Measurements from ENCODE around the gene CFAP77. TPM values are rescaled to one million over a fixed set of nuclear protein-coding genes. Genes with fewer than 3 reads are reported as not detected.

CFAP77 gene
- total and polyA plus RNA-seq, 2 of the 8 experiments (the other 6 are each of a cell fraction or from before 2014, with no cell fraction given): 0.63 to 0.97 TPM

- peaks cover 4 to 9% (median 5%) of the 10 kb centered on the region in 4 experiments; a peak in 5 of 7 replicates for H3K4me1 ChIP-seq (replicated peaks in 1 of 4; ENCODE audit: control insufficient read depth in 3 of 4, insufficient read depth in 4 of 4, low read length in 3 of 4)
- H3K79me2 ChIP-seq (ENCODE audit: control insufficient read depth in 1 of 2, insufficient read depth in 2 of 2, low read length in 2 of 2): no peaks in the 10 kb centered on the region
- H2AFZ ChIP-seq (ENCODE audit: low read length): no peak overlapping the region; the same call in 1 of the 2 replicates
- H3K9me3 ChIP-seq (ENCODE audit: insufficient read depth in 2 of 2, low read depth in 1 of 2, low read length in 1 of 2): no peaks in the 10 kb centered on the region
- H2BK15ac ChIP-seq (ENCODE audit: low read length): no peak overlapping the region
- no peak overlapping the region for H3K56ac ChIP-seq (replicated peaks; ENCODE audit: insufficient read length, low read depth, low read length)
- no peaks in the 10 kb centered on the region for H3K36me3 ChIP-seq (ENCODE audit: control insufficient read depth in 2 of 4, insufficient read depth in 4 of 4, low read length in 3 of 4)
- no peaks in the 10 kb centered on the region for H3K23me2 ChIP-seq (ENCODE audit: low read depth, low read length)
- FAIRE-seq (no peak), DNase-seq (ENCODE audit: low read depth in 1 of 2, low spot score in 2 of 2) (no peak)
- no peak overlapping the region for H3K14ac ChIP-seq (ENCODE audit: insufficient read length)
- H2AK5ac ChIP-seq (ENCODE audit: low read depth, low read length): no peak overlapping the region
- no peak overlapping the region for H2BK120ac ChIP-seq (replicated peaks; ENCODE audit: low read depth, low read length)
- no peak overlapping the region for H3K9ac ChIP-seq (replicated peaks in 1 of 4; ENCODE audit: extremely low read depth in 1 of 4, low read depth in 3 of 4, low read length in 3 of 4)
- no peak overlapping the region for H4K5ac ChIP-seq (ENCODE audit: insufficient read length, low read depth, low read length)
- WGBS, 2 experiments (ENCODE audit: extremely low coverage in 1 of 2, insufficient coverage in 1 of 2, insufficient read length in 1 of 2, insufficient replicate concordance in 2 of 2, low coverage in 1 of 2, low lambda C conversion rate in 2 of 2, missing lambda C conversion rate in 1 of 2): 73% methylated on average over 10 of the region's 10 CpGs; no CpG with 5 or more reads in 1 of the 2 experiments
- no peak overlapping the region for H3K4me3 ChIP-seq (ENCODE audit: extremely low read depth in 1 of 4, insufficient read depth in 2 of 4, low read depth in 3 of 4, low read length in 4 of 4)
- no peaks in the 10 kb centered on the region for H3K27me3 ChIP-seq (replicated peaks in 1 of 4; ENCODE audit: control insufficient read depth in 3 of 4, extremely low read depth in 1 of 4, insufficient read depth in 3 of 4, low read length in 3 of 4)
- no peak overlapping the region for H3K4me2 ChIP-seq (ENCODE audit: insufficient read depth in 1 of 2, low read depth in 2 of 2, low read length in 2 of 2)
- no peak overlapping the region for H3K18ac ChIP-seq (ENCODE audit: extremely low read depth, low read length)
- H3K79me1 ChIP-seq (ENCODE audit: low read depth, low read length): no peaks in the 10 kb centered on the region
- H3K27ac ChIP-seq (ENCODE audit: low read depth, low read length): no peak overlapping the region
- H3K23ac ChIP-seq (ENCODE audit: insufficient read length): no peak overlapping the region
- H2BK20ac ChIP-seq (ENCODE audit: low read length): no peak overlapping the region
- no peak overlapping the region for H4K91ac ChIP-seq (replicated peaks; ENCODE audit: insufficient read length, low read length)
- ChIA-PET CTCF (ENCODE audit: partially characterized antibody) (interaction anchor here (0.6 to 2.8 kb wide), 5 partner anchors 13 to 107 kb away, joined by 3 to 8 read pairs (median 4); no protein-coding TSS in a partner anchor), POLR2A (ENCODE audit: partially characterized antibody) (interaction anchor here (0.8 kb wide), 1 partner anchor 9 kb away, joined by 3 read pairs; no protein-coding TSS in a partner anchor)
- H3K4ac ChIP-seq (replicated peaks; ENCODE audit: insufficient read length, low read depth, low read length): no peak overlapping the region
- no peak overlapping the region for H4K8ac ChIP-seq (ENCODE audit: extremely low read depth, insufficient read depth, low read length)
- no peaks in the 10 kb centered on the region for H4K20me1 ChIP-seq (replicated peaks in 1 of 2; ENCODE audit: control insufficient read depth in 1 of 2, insufficient read depth in 2 of 2, low read length in 2 of 2)
- no peak overlapping the region for H2BK12ac ChIP-seq (ENCODE audit: low read depth, low read length)
- no peak overlapping the region for H2BK5ac ChIP-seq (ENCODE audit: low read depth, low read length)
- TF ChIP-seq POU5F1 (IDR thresholded peaks at IDR 0.05; ENCODE audit: low read depth, low read length) (no peak), ZNF274 (IDR thresholded peaks at IDR 0.05; ENCODE audit: borderline replicate concordance, extremely low read depth, low read length) (no peak), RAD21 (IDR thresholded peaks at IDR 0.05 in 1 of 2, conservative IDR thresholded peaks at IDR 0.05 in 1 of 2; ENCODE audit: low read depth in 2 of 2, low read length in 2 of 2) (no peak), MAFK (IDR thresholded peaks at IDR 0.05; ENCODE audit: low read depth, low read length) (no peak), KDM5A (IDR thresholded peaks at IDR 0.05; ENCODE audit: low read length) (no peak), TEAD4 (IDR thresholded peaks at IDR 0.05; ENCODE audit: low read depth, low read length) (no peak), NANOG (IDR thresholded peaks at IDR 0.05; ENCODE audit: insufficient read depth, low read depth, low read length, poor library complexity, severe bottlenecking) (no peak), FOSL1 (IDR thresholded peaks at IDR 0.05; ENCODE audit: insufficient read depth, low read depth, low read length) (no peak), ATF3 (IDR thresholded peaks at IDR 0.05; ENCODE audit: insufficient read depth, low read depth, low read length) (no peak), KDM1A (IDR thresholded peaks at IDR 0.05; ENCODE audit: borderline replicate concordance, low read length) (no peak), PHF8 (conservative IDR thresholded peaks at IDR 0.05; ENCODE audit: low read depth, low read length) (no peak), HDAC6 (IDR thresholded peaks at IDR 0.05; ENCODE audit: low read depth, low read length) (no peak), RBBP5 (IDR thresholded peaks at IDR 0.05; ENCODE audit: borderline replicate concordance, low read depth, low read length) (no peak)
Observed at GRCh38 chr9:132441404-132441803, 31.4 kb downstream of the CFAP77 start.

All from H1 (cell line).